Stomach (tissue), 9 donors: Measurements from ENCODE around the gene CNTN5. TPM values are rescaled to one million over a fixed set of nuclear protein-coding genes. Genes with fewer than 3 reads are reported as not detected.

Experiments used
- DNase-seq, 2 donors: peaks; one replicate each; pipeline versions ENCODE4 v3.0.0 to v3.0.0-alpha.2; 2013 to 2019
- H3K27ac ChIP-seq, 5 donors: fragments of 200-600 bp in 4 of 5; sonication (generic) in 4 of 5; one replicate each; pipeline ENCODE4 v1.5.1; 2013 to 2019; ENCODE audit warnings: mild to moderate bottlenecking in 1 of 5, moderate library complexity in 1 of 5
- H3K27me3 ChIP-seq, 3 donors: fragments of 200-600 bp; sonication (generic); one replicate each; pipeline ENCODE4 v1.5.1; 2017 to 2019; ENCODE audit warnings: mixed run types in 1 of 3
- H3K36me3 ChIP-seq, 4 donors: fragments of 200-600 bp; sonication (generic); 1 replicate in 3 of 4; 2 replicates in 1 of 4; pipeline ENCODE4 v1.5.1; 2016 to 2019
- H3K4me1 ChIP-seq, 4 donors: fragments of 200-600 bp; sonication (generic); one replicate each; pipeline ENCODE4 v1.5.1; 2016 to 2019
- H3K4me3 ChIP-seq, 4 donors: fragments of 200-600 bp; sonication (generic) in 3 of 4; one replicate each; pipeline ENCODE4 v1.5.1; 2016 to 2019; ENCODE audit warnings: mild to moderate bottlenecking in 1 of 4
- H3K9me3 ChIP-seq, 4 donors: fragments of 200-600 bp; sonication (generic); one replicate each; pipeline ENCODE4 v1.5.1; 2016 to 2019
- EP300 ChIP-seq: sonication (generic); formaldehyde crosslinking; IDR thresholded peaks from one replicate; pipeline ENCODE4 v1.6.1; 2017; ENCODE audit warnings: antibody characterized with exemption
- POLR2A ChIP-seq, 4 donors: fragments of 450-650 bp; IDR thresholded peaks; one replicate each; pipeline ENCODE4 v1.6.1; 2016; ENCODE audit warnings: antibody characterized with exemption in 4 of 4, control low read depth in 2 of 4, mild to moderate bottlenecking in 1 of 4, moderate library complexity in 1 of 4
- POLR2AphosphoS5 ChIP-seq, 3 donors: sonication (generic); formaldehyde crosslinking; IDR thresholded peaks; one replicate each; pipeline ENCODE4 v1.6.1; 2016; ENCODE audit warnings: antibody characterized with exemption in 3 of 3
- WGBS, 5 donors: extraction: QIAGEN DNeasy Blood & Tissue Kit in 3 of 5; methylation state at CpG; one replicate each; pipeline versions ENCODE4 v1.1.5 to v1.1.7; 2013 to 2018; 5-methylcytosine and 5-hydroxymethylcytosine counted together
- intact Hi-C: fragments of 100-400 bp; cut with DNase I; formaldehyde crosslinking; loops from one replicate; pipeline ENCODE4 v1.15.1; 2023; ENCODE audit warnings: low total_unique reads
- polyA plus RNA-seq, 3 donors: library from polyadenylated mRNA; stranded (reverse); fragments of 200-250 nt; gene quantifications; one replicate each; pipeline ENCODE4 v1.2.3, GENCODE V29; 2013
- total RNA-seq, 5 donors: library from RNA; depleted of rRNA; stranded (reverse); fragments of >200 nt; gene quantifications; one replicate each; pipeline versions ENCODE4 v1.1.0 to v1.2.3, GENCODE V29; 2014 to 2016
- TF ChIP-seq, protein P1 (sequence below), 7 experiments: fragments of 450-650 bp in 4 of 7; fragments of 200-600 bp in 3 of 7; sonication (generic) in 3 of 7; IDR thresholded peaks; one replicate each; pipeline ENCODE4 v1.5.1; 2016 to 2019; ENCODE audit warnings: antibody characterized with exemption in 7 of 7, control low read depth in 2 of 7, mild to moderate bottlenecking in 1 of 7
- donor health status: healthy with polysubstance abuse.
- donor health status: Bipolar disorder and iron deficiency.
- donor health status: healthy.

The CNTN5 gene
- total and polyA plus RNA-seq, 8 donors: 0.05 to 9.9 TPM; not detected in 6

DNA sequence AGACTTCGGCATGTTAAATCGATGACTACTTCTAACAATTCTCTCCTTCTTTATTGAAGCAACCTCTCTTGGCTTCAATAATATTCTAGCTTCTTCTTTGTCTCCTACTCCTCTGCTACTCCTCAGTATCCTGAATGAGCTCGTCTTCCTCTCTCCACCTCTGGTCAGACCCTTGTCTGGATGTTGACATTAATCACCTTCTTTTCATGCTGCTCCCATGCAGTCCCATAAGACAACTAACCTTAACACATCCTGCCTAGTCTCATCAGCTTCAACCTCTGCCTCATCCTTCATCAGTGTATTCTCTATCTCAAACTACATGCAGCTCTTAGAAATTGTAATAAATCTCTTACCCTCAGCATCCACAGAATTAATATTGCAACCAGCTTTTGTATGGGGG is 695.6 kb downstream of the CNTN5 start:
- intact Hi-C loops: no loop called here
- Histone ChIP-seq H3K4me1 (no peaks in the 10 kb centered on the region), H3K9me3 (peaks cover 0 to 5% (median 0%) of the 10 kb centered on the region in 4 donors), H3K27me3 (no peaks in the 10 kb centered on the region), H3K36me3 (no peaks in the 10 kb centered on the region), H3K27ac (no peak overlapping the region), H3K4me3 (no peak overlapping the region)
- DNase-seq: no peak
- WGBS, 5 donors: 61 to 64% (median 64%) methylated on average over 3 of the region's 3 CpGs
- TF ChIP-seq EP300: no peak
- no peak for TF ChIP-seq POLR2AphosphoS5 (IDR thresholded peaks at IDR 0.05)
- TF ChIP-seq POLR2A (IDR thresholded peaks at IDR 0.05): no peak
- TF ChIP-seq, protein P1, sequence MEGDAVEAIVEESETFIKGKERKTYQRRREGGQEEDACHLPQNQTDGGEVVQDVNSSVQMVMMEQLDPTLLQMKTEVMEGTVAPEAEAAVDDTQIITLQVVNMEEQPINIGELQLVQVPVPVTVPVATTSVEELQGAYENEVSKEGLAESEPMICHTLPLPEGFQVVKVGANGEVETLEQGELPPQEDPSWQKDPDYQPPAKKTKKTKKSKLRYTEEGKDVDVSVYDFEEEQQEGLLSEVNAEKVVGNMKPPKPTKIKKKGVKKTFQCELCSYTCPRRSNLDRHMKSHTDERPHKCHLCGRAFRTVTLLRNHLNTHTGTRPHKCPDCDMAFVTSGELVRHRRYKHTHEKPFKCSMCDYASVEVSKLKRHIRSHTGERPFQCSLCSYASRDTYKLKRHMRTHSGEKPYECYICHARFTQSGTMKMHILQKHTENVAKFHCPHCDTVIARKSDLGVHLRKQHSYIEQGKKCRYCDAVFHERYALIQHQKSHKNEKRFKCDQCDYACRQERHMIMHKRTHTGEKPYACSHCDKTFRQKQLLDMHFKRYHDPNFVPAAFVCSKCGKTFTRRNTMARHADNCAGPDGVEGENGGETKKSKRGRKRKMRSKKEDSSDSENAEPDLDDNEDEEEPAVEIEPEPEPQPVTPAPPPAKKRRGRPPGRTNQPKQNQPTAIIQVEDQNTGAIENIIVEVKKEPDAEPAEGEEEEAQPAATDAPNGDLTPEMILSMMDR (IDR thresholded peaks at IDR 0.05): no peak

DNA sequence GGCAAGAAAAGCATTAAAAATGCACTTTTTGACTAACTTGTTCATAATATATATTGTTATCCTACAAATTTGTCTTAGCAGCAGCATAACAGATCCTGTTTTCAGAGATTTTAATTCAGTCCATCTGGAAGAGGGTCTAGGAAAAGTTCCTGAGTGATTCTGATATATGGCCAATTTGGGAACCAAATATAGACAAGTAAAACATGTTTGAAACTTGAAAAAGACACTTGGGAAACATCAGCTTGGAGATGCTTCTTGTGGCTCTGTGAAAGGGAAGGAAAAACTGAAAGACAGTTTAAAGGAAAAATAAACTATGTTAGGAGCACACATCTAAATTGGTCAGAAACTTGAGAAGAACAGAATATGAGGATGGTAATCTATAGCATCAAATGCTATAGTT is 697.5 kb downstream of the CNTN5 start:
- H3K4me3 ChIP-seq: no peak overlapping the region
- H3K27ac ChIP-seq: no peak overlapping the region
- H3K36me3 ChIP-seq: no peaks in the 10 kb centered on the region
- no peaks in the 10 kb centered on the region for H3K4me1 ChIP-seq
- H3K9me3 ChIP-seq: no peaks in the 10 kb centered on the region
- DNase-seq: no peak
- no peak for TF ChIP-seq POLR2A (IDR thresholded peaks at IDR 0.05)
- TF ChIP-seq, protein P1 (IDR thresholded peaks at IDR 0.05): no peak
- no peak for TF ChIP-seq EP300
- no peak for TF ChIP-seq POLR2AphosphoS5 (IDR thresholded peaks at IDR 0.05)
- intact Hi-C loops: no loop called here
- H3K27me3 ChIP-seq: no peaks in the 10 kb centered on the region

DNA sequence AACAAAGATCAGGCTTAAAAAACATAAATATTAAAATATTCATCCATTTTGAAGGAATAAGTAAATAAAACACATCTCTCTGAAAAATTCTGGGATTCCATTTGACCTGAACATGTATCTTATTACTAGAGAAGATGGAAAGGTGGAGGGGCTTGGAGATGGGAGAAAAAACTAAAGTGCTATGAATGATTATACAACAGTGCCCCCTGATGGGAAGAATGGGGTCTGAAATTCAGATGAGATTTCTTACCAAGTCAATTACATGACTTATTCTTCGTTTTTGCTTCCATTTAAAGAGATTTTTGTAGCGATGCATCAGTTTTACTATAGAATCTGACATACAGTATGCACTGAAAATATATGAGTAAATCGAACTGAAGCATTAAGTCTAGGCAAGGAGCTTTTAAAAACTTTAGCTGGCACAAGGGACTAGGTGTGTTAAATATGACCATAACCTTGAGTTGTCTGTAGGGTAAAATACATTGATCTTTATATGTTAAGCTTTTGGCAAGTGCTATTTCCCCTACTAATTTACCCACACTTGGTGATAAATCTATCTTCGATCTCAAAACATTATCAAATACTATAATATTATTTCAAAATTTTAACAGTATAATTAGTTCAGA is 718.8 kb downstream of the CNTN5 start:
- Histone ChIP-seq H3K36me3 (no peaks in the 10 kb centered on the region), H3K4me3 (no peak overlapping the region), H3K27me3 (no peaks in the 10 kb centered on the region), H3K27ac (no peak overlapping the region), H3K9me3 (no peaks in the 10 kb centered on the region), H3K4me1 (no peaks in the 10 kb centered on the region)
- TF ChIP-seq, protein P1 (IDR thresholded peaks at IDR 0.05): peak in 2 of 7 experiments; percentile 9 to 20
- TF ChIP-seq POLR2A (IDR thresholded peaks at IDR 0.05): no peak
- 26 to 32% (median 30%) methylated on average over 4 of the region's 4 CpGs for WGBS, 5 donors
- peak in 1 of 2 donors; percentile 65 for DNase-seq
- intact Hi-C loops: no loop called here

DNA sequence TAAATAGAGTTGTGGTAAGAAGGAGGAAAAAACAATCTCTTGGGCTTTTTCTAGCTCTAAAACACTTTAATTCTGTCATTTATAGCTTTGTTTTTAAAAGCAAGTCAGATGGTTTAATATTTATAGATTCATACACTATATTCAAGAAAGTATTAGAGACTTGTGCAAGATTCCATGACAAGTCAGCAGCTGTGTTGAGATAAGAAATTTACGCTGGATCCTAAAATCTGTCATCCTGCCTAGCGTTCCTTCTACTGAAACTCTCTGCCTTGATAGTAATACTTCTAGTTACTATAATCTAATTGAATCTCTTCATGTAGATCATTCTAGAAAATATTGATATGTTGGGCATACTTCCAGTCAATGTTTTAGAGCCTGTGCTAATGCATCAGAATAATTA is 721.8 kb downstream of the CNTN5 start:
- 40 to 80% (median 66%) methylated on average over 2 of the region's 2 CpGs for WGBS, 5 donors
- Histone ChIP-seq H3K9me3 (no peaks in the 10 kb centered on the region), H3K27me3 (no peaks in the 10 kb centered on the region), H3K27ac (no peak overlapping the region), H3K4me1 (no peaks in the 10 kb centered on the region), H3K4me3 (no peak overlapping the region), H3K36me3 (no peaks in the 10 kb centered on the region)
- peak in 1 of 2 donors; percentile 28 for DNase-seq
- intact Hi-C loops: no loop called here
- no peak for TF ChIP-seq POLR2A (IDR thresholded peaks at IDR 0.05)

DNA sequence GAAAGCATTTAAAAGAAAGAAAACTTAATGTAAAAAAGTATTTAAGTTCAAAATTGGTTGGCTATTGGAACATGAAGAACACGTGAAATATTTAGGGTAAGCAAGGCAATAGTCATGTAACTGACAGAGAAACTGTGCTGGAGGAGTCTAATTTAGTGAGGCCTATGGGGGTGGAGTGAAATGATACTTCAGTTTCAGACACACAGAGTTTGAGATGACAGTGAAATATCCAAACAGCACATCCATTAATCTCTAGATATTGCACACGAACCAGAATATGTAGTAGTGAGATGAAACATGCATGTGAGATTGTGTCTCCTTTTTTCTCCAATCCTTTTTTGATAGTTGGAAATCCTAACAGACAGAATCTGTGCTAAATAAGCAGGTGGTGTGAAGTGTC is 739.0 kb downstream of the CNTN5 start:
- intact Hi-C loops: no loop called here
- Histone ChIP-seq H3K27me3 (no peaks in the 10 kb centered on the region), H3K9me3 (no peaks in the 10 kb centered on the region), H3K27ac (no peak overlapping the region), H3K4me1 (no peaks in the 10 kb centered on the region), H3K4me3 (no peak overlapping the region), H3K36me3 (no peaks in the 10 kb centered on the region)
- TF ChIP-seq POLR2AphosphoS5 (IDR thresholded peaks at IDR 0.05) (no peak), EP300 (no peak), POLR2A (IDR thresholded peaks at IDR 0.05) (no peak)
- TF ChIP-seq, protein P1 (IDR thresholded peaks at IDR 0.05): no peak
- DNase-seq: no peak
- WGBS, 5 donors: 54 to 72% (median 63%) methylated on average over 2 of the region's 2 CpGs
